ENCODE results near the gene DYNLT2. TPM values are rescaled to one million over a fixed set of nuclear protein-coding genes. Genes with fewer than 3 reads are reported as not detected.
"Not testable (repeated sequence)": the region's sequence is repeated elsewhere in the genome, so short reads cannot be mapped to it uniquely, and the experiment has no call there.

DYNLT2 gene
- total RNA-seq, 1 donor from 2014 or later, result 2.9 TPM

DNA sequence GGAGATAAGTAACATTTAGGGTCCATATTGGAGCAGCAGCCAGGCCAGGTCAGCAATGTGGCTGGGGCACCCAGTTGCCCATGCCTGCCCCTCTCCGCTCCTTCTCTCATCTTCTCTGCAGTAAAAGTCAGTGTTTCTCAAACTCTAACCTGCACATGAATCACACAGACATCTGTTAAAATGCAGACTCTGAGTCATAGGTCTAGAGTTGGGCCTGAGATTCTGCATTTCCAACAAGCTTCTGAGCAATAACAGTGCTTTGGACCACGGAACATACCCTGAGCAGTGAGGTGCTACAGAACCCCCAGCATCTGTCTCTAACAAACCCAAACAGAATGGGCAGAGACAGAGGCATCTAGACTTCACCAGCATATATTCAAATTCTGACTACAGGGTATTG is 37.2 kb downstream of the DYNLT2 start:
- intact Hi-C loops (cut with DNase I), result no loop called here
- no peak for ATAC-seq
- DNase-seq (ENCODE audit: low spot score), result no peak

DNA sequence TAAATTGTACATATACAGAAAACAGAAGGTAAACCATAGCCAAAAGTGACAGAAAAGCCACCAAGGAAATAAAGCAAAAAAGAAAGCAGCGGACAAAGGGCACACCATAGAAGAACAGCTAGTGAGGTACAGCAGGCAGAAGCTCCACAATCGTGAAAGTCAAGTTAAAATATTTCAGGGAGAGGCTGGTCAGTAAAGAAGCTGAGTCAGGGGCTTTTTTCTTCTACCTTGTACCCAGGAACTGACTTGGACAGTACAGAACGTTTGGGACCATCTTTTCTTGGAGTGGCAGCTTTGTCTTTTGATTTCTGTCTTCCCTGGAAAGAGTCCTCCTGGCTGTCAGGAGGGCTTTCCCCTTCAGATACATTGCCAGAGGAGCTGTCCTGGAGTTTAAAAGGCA is 41.4 kb downstream of the DYNLT2 start:
- intact Hi-C loops (cut with DNase I), result no loop called here
- DNase-seq (ENCODE audit: low spot score) (no peak), ATAC-seq (no peak)

DNA sequence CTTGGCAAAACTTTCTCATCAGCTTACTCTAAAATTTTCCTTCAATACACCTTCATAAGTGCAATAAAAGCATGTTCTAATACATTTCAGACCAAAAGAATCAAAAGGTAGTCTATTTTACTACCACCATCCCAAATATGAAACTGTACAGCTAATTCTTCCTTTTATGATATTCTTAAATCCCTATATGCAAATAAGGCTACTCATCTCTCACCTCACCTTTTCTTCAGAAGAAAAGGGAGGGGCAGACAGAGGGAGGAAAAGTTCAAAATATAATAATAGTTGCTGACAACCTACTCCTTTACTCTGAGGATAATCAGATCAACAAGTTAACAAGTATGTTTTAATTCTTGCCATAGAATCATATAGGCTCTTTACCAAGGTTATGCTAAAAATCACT is 42.1 kb downstream of the DYNLT2 start:
- intact Hi-C loops (cut with DNase I), result no loop called here
- no peak for ATAC-seq

DNA sequence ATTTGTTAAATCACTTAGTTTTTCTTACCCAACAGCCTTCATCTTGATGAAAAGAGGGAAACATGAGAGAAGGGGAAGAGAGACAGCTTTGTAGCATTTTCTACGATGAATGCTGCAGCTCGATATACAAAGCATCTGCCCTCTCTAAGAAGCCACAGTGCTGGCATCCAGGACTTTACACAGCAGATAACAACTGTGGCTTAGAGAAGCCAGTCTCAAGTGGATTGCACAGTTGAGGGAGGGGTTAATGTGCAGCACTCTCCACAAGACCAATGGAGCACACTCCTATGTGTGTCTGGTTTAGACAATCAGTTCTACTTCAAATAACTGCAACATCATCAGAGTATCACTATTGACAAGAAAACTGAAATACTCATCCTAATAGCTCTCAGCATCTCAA is 43.6 kb downstream of the DYNLT2 start:
- no peak for ATAC-seq
- no peak for DNase-seq (ENCODE audit: low spot score)
- intact Hi-C loops (cut with DNase I), result no loop called here

More for the DNA sequence above, 42.1 kb downstream of the DYNLT2 start:
- DNase-seq (ENCODE audit: low spot score), result no peak

DNA sequence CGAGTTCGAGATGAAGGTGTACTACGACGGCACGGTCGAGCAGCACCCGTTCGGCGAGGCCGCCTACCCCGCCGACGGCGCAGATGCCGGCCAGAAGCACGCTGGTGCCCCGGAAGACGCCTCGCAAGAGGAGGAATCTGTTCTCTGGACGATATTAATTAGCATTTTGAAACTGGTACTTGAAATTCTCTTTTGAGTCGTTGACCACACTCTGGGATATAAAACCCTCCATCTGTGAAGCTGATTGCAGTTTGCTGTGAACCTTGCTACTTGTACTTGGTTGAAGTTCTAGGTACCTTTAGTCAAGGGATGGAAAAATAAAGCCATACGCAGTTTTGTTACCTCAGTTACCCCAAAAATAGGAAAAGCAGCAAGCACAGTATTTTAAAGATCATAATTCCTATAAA is 48.5 kb downstream of the DYNLT2 start:
- intact Hi-C loops (cut with DNase I), result no loop called here
- no peak for DNase-seq (ENCODE audit: low spot score)
- ATAC-seq, result no peak

DNA sequence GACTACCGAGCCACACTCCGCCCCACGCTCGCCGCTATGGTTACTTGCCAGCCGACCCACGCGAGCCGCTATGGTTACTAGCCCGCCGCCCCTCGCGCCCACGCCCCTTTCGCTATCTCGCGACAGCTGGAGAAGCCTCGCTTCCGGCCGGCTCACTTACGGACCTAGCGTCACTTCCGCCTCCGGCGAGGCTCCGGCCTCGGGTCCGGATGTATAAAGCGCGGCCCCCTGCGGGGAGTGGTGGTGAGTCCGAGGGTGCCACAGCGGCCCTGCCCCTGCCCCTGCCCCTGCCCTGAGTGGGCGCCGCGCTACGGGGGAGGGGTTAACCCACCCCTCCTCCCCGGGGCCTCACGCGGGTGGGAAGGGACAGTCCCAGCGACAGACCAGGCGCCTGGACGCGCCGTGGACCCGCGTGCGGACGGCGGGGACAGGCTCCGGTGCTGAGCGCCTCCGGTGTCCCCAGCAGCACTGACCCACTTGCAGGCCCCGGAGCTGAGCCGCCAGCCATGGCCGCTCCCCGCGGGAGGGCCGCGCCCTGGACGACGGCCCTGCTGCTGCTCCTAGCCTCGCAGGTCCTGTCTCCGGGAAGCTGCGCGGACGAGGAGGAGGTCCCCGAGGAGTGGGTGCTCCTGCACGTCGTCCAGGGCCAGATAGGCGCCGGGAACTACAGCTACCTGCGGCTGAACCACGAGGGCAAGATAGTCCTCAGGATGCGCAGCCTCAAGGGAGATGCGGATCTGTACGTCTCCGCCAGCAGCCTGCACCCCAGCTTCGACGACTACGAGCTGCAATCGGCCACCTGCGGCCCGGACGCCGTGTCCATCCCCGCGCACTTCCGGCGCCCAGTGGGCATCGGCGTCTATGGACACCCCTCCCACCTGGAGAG is 49.2 kb downstream of the DYNLT2 start, which contains the start of the genes C6orf120 and WDR27:
C6orf120 (plus strand) TSS at position 173 of the 886 bp plus-strand sequence; CDS start at position 507, 334 bp downstream.
WDR27 (minus strand) TSS at position 76 of the 886 bp plus-strand sequence. CDS start 13,024 bp downstream, outside the sequence.
- peak; percentile 98 for DNase-seq (ENCODE audit: low spot score)
- intact Hi-C loops (cut with DNase I), result no loop called here
- peak; percentile 99 for ATAC-seq

DNA sequence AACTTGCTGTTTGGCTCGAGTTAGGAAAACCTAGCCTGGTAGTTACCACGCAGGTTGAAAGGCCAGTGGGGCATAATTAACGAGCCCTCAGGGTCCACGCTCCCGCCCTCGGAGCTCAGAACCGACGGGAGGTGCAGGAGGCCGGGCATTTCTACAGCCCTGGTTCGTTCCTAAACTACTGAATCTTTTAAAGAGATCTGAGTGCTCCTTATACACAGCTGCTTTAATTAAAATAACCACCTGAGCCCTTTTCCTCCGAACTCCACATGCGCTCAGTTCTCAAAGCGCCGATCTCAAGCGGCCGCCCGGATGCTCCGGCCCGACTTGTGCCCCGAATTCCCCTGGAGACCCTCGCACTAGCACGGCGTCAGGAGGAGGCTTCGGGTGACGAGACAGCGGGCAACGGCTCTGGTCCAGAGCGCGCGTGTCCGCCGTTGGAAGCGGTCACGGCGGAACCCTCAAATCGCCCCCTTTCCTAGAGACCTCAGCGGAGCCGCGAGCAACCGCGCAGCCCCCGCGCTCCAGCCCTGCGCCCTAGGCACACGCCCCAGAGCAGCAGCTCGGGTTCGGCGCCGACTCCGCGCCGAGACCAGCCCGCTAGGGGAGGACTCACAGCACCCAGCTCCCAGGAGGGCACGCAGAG is 49.9 kb downstream of the DYNLT2 start:
- peak; percentile 66 for DNase-seq (ENCODE audit: low spot score)
- peak; percentile 21 for ATAC-seq

DNA sequence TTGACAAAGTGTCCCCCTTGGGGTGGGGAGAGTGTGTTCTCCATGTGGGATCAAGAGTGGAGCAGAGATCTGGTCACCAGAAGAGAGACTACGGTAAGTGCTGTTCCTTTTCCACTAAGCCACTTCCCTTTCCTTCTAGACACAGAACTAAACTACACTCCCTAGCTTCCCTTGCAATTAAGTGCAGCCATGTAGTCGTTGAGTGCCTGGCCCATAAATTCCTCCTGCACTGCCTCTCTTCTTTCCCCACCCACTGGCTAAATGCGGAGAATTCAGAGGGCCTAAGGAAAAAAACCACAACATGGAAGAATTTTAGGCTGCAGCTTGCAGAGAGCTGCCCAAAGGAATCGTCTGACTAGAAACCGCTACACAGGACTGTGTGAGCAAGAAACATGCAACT is 51.1 kb downstream of the DYNLT2 start:
- intact Hi-C loops (cut with DNase I), result no loop called here
- no peak for ATAC-seq

More for the DNA sequence above, 49.9 kb downstream of the DYNLT2 start:
- intact Hi-C loops (cut with DNase I), result no loop called here

DNA sequence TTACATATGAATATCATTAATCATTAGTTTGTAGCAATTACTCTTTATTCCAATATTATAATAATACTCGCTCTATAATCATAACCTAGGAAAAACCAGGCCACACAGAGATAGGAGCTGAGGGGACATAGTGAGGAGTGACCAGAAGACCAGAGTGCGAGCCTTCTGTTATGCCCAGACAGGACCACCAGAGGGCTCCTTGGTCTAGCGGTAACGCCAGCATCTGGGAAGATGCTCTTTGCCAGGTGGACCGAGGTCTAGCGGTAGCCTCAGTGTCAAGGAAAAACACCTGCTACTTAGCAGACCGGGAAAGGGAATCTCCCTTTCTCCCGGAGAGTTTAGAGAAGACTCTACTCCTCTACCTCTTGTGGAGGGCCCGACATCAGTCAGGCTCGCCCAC is 54.3 kb downstream of the DYNLT2 start:
- intact Hi-C loops (cut with DNase I); DNase-seq (ENCODE audit: low spot score); ATAC-seq: not testable (repeated sequence)

More for the DNA sequence above, 51.1 kb downstream of the DYNLT2 start:
- DNase-seq (ENCODE audit: low spot score), result no peak

DNA sequence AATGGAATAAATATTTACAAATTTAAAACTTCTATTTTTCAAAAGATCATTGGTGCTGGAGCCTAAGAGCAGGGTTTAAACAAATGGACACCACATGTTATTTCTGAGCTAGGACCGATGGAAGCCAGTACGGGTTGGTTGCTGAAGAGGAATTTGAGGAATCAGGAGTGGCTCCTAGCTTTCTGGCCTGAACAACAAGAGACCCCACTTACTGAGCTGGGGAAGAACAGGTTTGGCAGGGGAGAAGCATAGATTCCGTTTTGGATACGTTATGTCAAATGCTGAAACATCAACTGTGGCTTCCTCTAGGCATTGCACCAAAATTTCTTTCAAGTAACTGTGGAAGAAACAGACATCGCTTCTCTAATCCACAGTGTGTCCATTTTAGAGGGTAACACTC is 56.2 kb downstream of the DYNLT2 start:
- intact Hi-C loops (cut with DNase I), result no loop called here
- DNase-seq (ENCODE audit: low spot score) (no peak), ATAC-seq (no peak)

DNA sequence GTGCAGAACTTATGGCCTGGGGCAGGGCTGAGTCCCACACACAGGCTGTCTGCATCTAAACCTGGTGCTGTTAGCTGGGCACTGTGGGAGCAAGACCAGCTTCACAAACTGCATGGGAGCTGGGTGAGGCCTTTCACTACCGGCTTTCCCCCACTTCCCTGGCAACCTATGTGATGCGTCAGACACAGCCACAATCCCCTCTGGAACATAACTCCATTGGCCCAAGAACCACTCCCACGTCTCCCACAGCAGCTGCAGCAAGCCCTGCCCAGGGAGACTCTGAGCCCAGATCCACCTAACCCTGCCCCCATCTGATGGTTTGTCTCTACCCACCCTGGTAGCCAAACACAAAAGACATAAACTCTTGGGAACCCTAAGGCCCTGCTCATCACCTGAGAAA is 58.9 kb downstream of the DYNLT2 start:
- DNase-seq (ENCODE audit: low spot score) (no peak), ATAC-seq (no peak)
- intact Hi-C loops (cut with DNase I), result no loop called here

DNA sequence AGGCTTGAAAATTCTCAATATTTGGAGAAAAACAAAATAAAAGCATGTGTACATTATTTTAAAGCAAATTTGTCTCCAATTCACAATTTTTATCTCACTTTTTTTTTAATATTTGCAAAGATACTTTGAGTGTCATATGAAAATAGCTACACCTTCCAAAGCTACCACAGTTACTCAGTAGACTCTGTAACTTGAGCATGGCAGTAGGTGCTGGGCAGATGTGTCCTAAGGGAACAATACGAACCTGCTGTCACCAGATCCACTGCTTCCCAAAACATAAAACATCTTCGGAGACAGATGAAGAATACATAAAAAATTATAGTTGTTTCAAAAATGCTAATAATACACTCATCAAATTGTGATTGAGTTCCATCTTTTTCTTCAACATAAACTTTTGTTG is 60.1 kb downstream of the DYNLT2 start:
- intact Hi-C loops (cut with DNase I), result no loop called here
- ATAC-seq (no peak), DNase-seq (ENCODE audit: low spot score) (no peak)

Other genes with a start within 250 kb of the DYNLT2 start
- gene WDR27, start 49.5 kb downstream of the DYNLT2 start, total RNA-seq, result 58.5 TPM
- gene C6orf120, start 49.4 kb downstream of the DYNLT2 start, total RNA-seq, result 28.2 TPM
- gene PHF10, start 27.1 kb downstream of the DYNLT2 start, total RNA-seq, result 76.5 TPM
- 32.5 TPM for gene ERMARD, start 50 bp upstream of the DYNLT2 start, total RNA-seq